B cell (primary cell): ENCODE data around the gene RRAGC. TPM values are rescaled to one million over a fixed set of nuclear protein-coding genes. Genes with fewer than 3 reads are reported as not detected.

Experiments
- ATAC-seq: fragments of 200-7000 bp; cut with Tn5 transposase; one replicate; pipeline ENCODE4 v1.10.0; 2021; ENCODE audit warnings: low read depth, mild to moderate bottlenecking, moderate number of reproducible peaks, moderate library complexity
- CTCF ChIA-PET: fragments of 350-600 bp; sonication (Branson Sonifier 250); formaldehyde crosslinking; loops from one replicate; lab custom pipeline; 2021; ENCODE audit warnings: antibody characterized with exemption, inconsistent platforms; lab: Charles Lee
- POLR2A ChIA-PET: fragments of 350-600 bp; sonication (Branson Sonifier 250); formaldehyde crosslinking; loops from one replicate; lab custom pipeline; 2021; ENCODE audit warnings: antibody characterized with exemption; lab: Charles Lee
- DNase-seq: peaks from one replicate; pipeline ENCODE4 v3.0.0; 2013
- H2AFZ ChIP-seq: 2 replicates; pipeline ENCODE4 v1.6.1; 2012; ENCODE audit warnings: mild to moderate bottlenecking, low read depth, low read length; ENCODE audit not compliant: insufficient read depth, poor library complexity, severe bottlenecking
- H3K27ac ChIP-seq, 2 donors: 1 replicate in 1 of 2; 2 replicates in 1 of 2; pipeline ENCODE4 v1.5.1; 2012 to 2013; ENCODE audit warnings: low read length in 2 of 2, mild to moderate bottlenecking in 2 of 2, moderate library complexity in 1 of 2
- H3K27me3 ChIP-seq, 4 experiments: fragments of 200-600 bp in 1 of 4; sonication (generic) in 1 of 4; replicated peaks in 1 of 4; 1 replicate in 2 of 4; 2 replicates in 2 of 4; pipeline versions ENCODE4 v1.6.1 to v1.7.0; 2013 to 2016; ENCODE audit warnings: low read length in 3 of 4, mild to moderate bottlenecking in 2 of 4, mixed read lengths in 1 of 4, moderate library complexity in 1 of 4; ENCODE audit not compliant: insufficient read depth in 4 of 4, control insufficient read depth in 3 of 4; ENCODE audit errors: control extremely low read depth in 1 of 4
- H3K36me3 ChIP-seq, 2 experiments: replicated peaks in 1 of 2; 1 replicate in 1 of 2; 2 replicates in 1 of 2; pipeline versions ENCODE4 v1.6.1 to v1.7.1; 2013; ENCODE audit warnings: low read length in 1 of 2; ENCODE audit not compliant: insufficient read depth in 2 of 2, control insufficient read depth in 1 of 2; ENCODE audit errors: control extremely low read depth in 1 of 2, extremely low read depth in 1 of 2
- H3K4me1 ChIP-seq, 2 donors: fragments of 200-600 bp in 1 of 2; sonication (generic) in 1 of 2; 1 replicate in 1 of 2; 2 replicates in 1 of 2; pipeline versions ENCODE4 v1.5.1 to v1.6.1; 2013 to 2017; ENCODE audit warnings: low read length in 2 of 2; ENCODE audit not compliant: control insufficient read depth in 2 of 2, insufficient read depth in 2 of 2
- H3K4me2 ChIP-seq: replicated peaks from 2 replicates; pipeline ENCODE3; 2012; ENCODE audit warnings: mild to moderate bottlenecking, low read depth, low read length; ENCODE audit not compliant: poor library complexity, severe bottlenecking
- H3K4me3 ChIP-seq, 5 experiments: fragments of 200-600 bp in 1 of 5; sonication (generic) in 1 of 5; 1 replicate in 3 of 5; 2 replicates in 2 of 5; pipeline versions ENCODE4 v1.5.1 to v1.7.0; 2011 to 2016; ENCODE audit warnings: low read length in 4 of 5, mild to moderate bottlenecking in 4 of 5, low read depth in 2 of 5, control low read depth in 1 of 5, moderate library complexity in 1 of 5; ENCODE audit not compliant: insufficient read depth in 1 of 5; ENCODE audit errors: control extremely low read depth in 1 of 5, extremely low read depth in 1 of 5
- H3K79me2 ChIP-seq: fragments of 200-600 bp; sonication (generic); one replicate; pipeline ENCODE4 v1.6.0; 2016; ENCODE audit warnings: low read length; ENCODE audit not compliant: control insufficient read depth, insufficient read depth
- H3K9ac ChIP-seq: fragments of 200-600 bp; sonication (generic); 2 replicates; pipeline ENCODE4 v1.6.1; 2017; ENCODE audit warnings: mild to moderate bottlenecking, low read length, moderate library complexity
- H3K9me3 ChIP-seq, 3 donors: one replicate each; pipeline versions ENCODE4 v1.6.1 to v1.7.1; 2013; ENCODE audit warnings: low read length in 2 of 3; ENCODE audit not compliant: control insufficient read depth in 2 of 3, insufficient read depth in 1 of 3; ENCODE audit errors: control extremely low read depth in 1 of 3
- H4K20me1 ChIP-seq: 2 replicates; pipeline ENCODE4 v1.6.0; 2012; ENCODE audit warnings: mild to moderate bottlenecking, low read length; ENCODE audit not compliant: insufficient read depth, control insufficient read depth, poor library complexity, severe bottlenecking
- H3K27ac Mint-ChIP-seq: one replicate; pipeline ENCODE4 v1.8.0; 2021; ENCODE audit warnings: mixed read lengths
- H3K27me3 Mint-ChIP-seq: one replicate; pipeline ENCODE4 v1.8.0; 2021; ENCODE audit warnings: mixed read lengths
- H3K4me1 Mint-ChIP-seq: one replicate; pipeline ENCODE4 v1.8.0; 2021; ENCODE audit warnings: mixed read lengths
- H3K4me3 Mint-ChIP-seq: one replicate; pipeline ENCODE4 v1.8.0; 2021; ENCODE audit warnings: mixed read lengths
- H3K9me3 Mint-ChIP-seq: one replicate; pipeline ENCODE4 v1.8.0; 2022; ENCODE audit warnings: mixed read lengths; ENCODE audit not compliant: insufficient read depth
- CTCF ChIP-seq: fragments of 200-600 bp; IDR thresholded peaks from one replicate; pipeline ENCODE4 v1.8.0; 2022; ENCODE audit warnings: antibody characterized with exemption, mild to moderate bottlenecking
- EZH2 ChIP-seq: IDR thresholded peaks from 2 replicates; pipeline ENCODE4 v1.6.1; 2012; ENCODE audit warnings: borderline replicate concordance, low read depth, mild to moderate bottlenecking, moderate library complexity, low read length; ENCODE audit not compliant: insufficient read depth, poor library complexity, severe bottlenecking
- WGBS: methylation state at CpG from one replicate; pipeline ENCODE4 v1.1.5; 2013; ENCODE audit warnings: missing lambda C conversion rate; ENCODE audit not compliant: insufficient coverage; 5-methylcytosine and 5-hydroxymethylcytosine counted together
- intact Hi-C: fragments of 100-400 bp; cut with micrococcal nuclease; formaldehyde crosslinking; loops from one replicate; pipeline ENCODE4 v1.10.0; 2022
- polyA plus RNA-seq: library from polyadenylated mRNA; depleted of rRNA; stranded (reverse); fragments of >200 nt; gene quantifications from 2 replicates; pipeline ENCODE4 v1.2.3, GENCODE V29; 2012
- total RNA-seq, 2 donors: library from RNA; stranded (reverse); fragments of 120-200 nt in 1 of 2; gene quantifications; 1 replicate in 1 of 2; 2 replicates in 1 of 2; pipeline versions ENCODE4 v1.2.3 to v1.2.4, GENCODE V29; 2013 to 2022

Gene RRAGC
- total and polyA plus RNA-seq, 2 donors (not counting 1 experiment from before 2014, with no cell fraction given), result 11.4 to 37.6 TPM

- peaks cover 0 to 60% (median 37%) of the 10 kb centered on the region in 4 experiments for H3K27me3 ChIP-seq
- Mint-ChIP-seq H3K27me3 (peaks cover 64% of the 10 kb centered on the region), H3K27ac (no peak overlapping the region), H3K9me3 (no peaks in the 10 kb centered on the region), H3K4me1 (peaks cover 14% of the 10 kb centered on the region), H3K4me3 (no peak overlapping the region)
- no peak for TF ChIP-seq EZH2
- TF ChIP-seq CTCF, result no peak
- H4K20me1 ChIP-seq, result no peaks in the 10 kb centered on the region
- H3K4me1 ChIP-seq, result peaks cover 15 to 19% of the 10 kb centered on the region in 2 donors
- POLR2A ChIA-PET, result no interaction called here
- intact Hi-C loops, result no loop called here
- CTCF ChIA-PET, result interaction anchor here (7.4 kb wide), 1 partner anchor 13 kb away, joined by 38 read pairs; no protein-coding TSS in a partner anchor
- no peak overlapping the region for H3K4me3 ChIP-seq
- no peak overlapping the region for H3K9ac ChIP-seq
- no peaks in the 10 kb centered on the region for H3K36me3 ChIP-seq
- no peaks in the 10 kb centered on the region for H3K79me2 ChIP-seq
- H3K4me2 ChIP-seq, result no peak overlapping the region
- no peak overlapping the region for H2AFZ ChIP-seq
- 53% methylated on average over 1 of the region's 1 CpG for WGBS
- peaks cover 0 to 21% (median 5%) of the 10 kb centered on the region in 3 donors for H3K9me3 ChIP-seq
- DNase-seq, result no peak
- no peak for ATAC-seq
- no peak overlapping the region for H3K27ac ChIP-seq
Observed at GRCh38 chr1:38820860-38821259, 38.7 kb downstream of the RRAGC start.

- no peak overlapping the region for H3K27ac ChIP-seq
- peaks cover 17% of the 10 kb centered on the region for H3K4me1 Mint-ChIP-seq
- H3K4me2 ChIP-seq, result no peak overlapping the region
- no peak overlapping the region for H2AFZ ChIP-seq
- peaks cover 17 to 19% of the 10 kb centered on the region in 2 donors for H3K4me1 ChIP-seq
- H3K27me3 Mint-ChIP-seq, result peaks cover 73% of the 10 kb centered on the region
- H3K36me3 ChIP-seq, result no peaks in the 10 kb centered on the region
- no peaks in the 10 kb centered on the region for H3K79me2 ChIP-seq
- ATAC-seq (no peak), DNase-seq (no peak)
- H3K9ac ChIP-seq, result no peak overlapping the region
- no peak overlapping the region for H3K27ac Mint-ChIP-seq
- no peaks in the 10 kb centered on the region for H3K9me3 Mint-ChIP-seq
- POLR2A ChIA-PET, result no interaction called here
- H3K4me3 ChIP-seq, result no peak overlapping the region
- no peak overlapping the region for H3K4me3 Mint-ChIP-seq
- TF ChIP-seq EZH2, result no peak
- 83% methylated on average over 1 of the region's 2 CpGs for WGBS
- intact Hi-C loops, result no loop called here
- CTCF ChIA-PET, result interaction anchor here (0.6 to 7.4 kb wide), 12 partner anchors 8 to 829 kb away, joined by 3 to 38 read pairs (median 3); partner anchors contain the start of genes MYCBP, RHBDL2 and SF3A3
- H4K20me1 ChIP-seq, result no peaks in the 10 kb centered on the region
- peaks cover 0 to 21% (median 5%) of the 10 kb centered on the region in 3 donors for H3K9me3 ChIP-seq
- peaks cover 0 to 56% (median 42%) of the 10 kb centered on the region in 4 experiments for H3K27me3 ChIP-seq
Observed at GRCh38 chr1:38819516-38819915, 40.1 kb downstream of the RRAGC start.
